H1 (cell line): ENCODE results near the gene MYOM1. TPM values are rescaled to one million over a fixed set of nuclear protein-coding genes. Genes with fewer than 3 reads are reported as not detected.

Source experiments
- CBX8 ChIP-seq: fragments of 300-800, 300-1000 bp; sonication (generic); IDR thresholded peaks from 2 replicates; pipeline ENCODE4 v1.7.1; 2016; ENCODE audit warnings: low read depth, low read length, borderline replicate concordance
- CHD2 ChIP-seq: IDR thresholded peaks from 2 replicates; pipeline ENCODE4 v1.6.1; 2012; ENCODE audit warnings: low read length, improper control_type of control experiment
- FOSL1 ChIP-seq: IDR thresholded peaks from 2 replicates; pipeline ENCODE4 v1.6.1; 2011; ENCODE audit warnings: mild to moderate bottlenecking, low read depth, low read length, moderate library complexity; ENCODE audit not compliant: insufficient read depth
- JUND ChIP-seq: IDR thresholded peaks from 2 replicates; pipeline ENCODE4 v1.6.1; 2011; ENCODE audit warnings: mild to moderate bottlenecking, improper control_type of control experiment, low read length
- NRF1 ChIP-seq: IDR thresholded peaks from 2 replicates; pipeline ENCODE4 v1.6.1; 2011; ENCODE audit warnings: mild to moderate bottlenecking, low read depth, low read length, improper control_type of control experiment
- SAP30 ChIP-seq: fragments of 300-600 bp; sonication (generic); IDR thresholded peaks from 2 replicates; pipeline ENCODE4 v1.7.1; 2012; ENCODE audit warnings: low read length, moderate library complexity, mild to moderate bottlenecking, inconsistent platforms; ENCODE audit not compliant: insufficient read depth, insufficient replicate concordance
- SIRT6 ChIP-seq: IDR thresholded peaks from one replicate; pipeline ENCODE4 v1.7.1; 2012; ENCODE audit warnings: low read length, inconsistent platforms
- SP4 ChIP-seq: IDR thresholded peaks from 2 replicates; pipeline ENCODE4 v1.6.1; 2012; ENCODE audit warnings: low read length, inconsistent platforms
- polyA plus RNA-seq, 7 experiments: library from polyadenylated mRNA; depleted of rRNA in 3 of 7; stranded (reverse) in 5 of 7; unstranded in 2 of 7; fragments of >200 nt in 5 of 7; fragments of 200-250 nt in 2 of 7; gene quantifications; 1 replicate in 5 of 7; 2 replicates in 1 of 7; 4 replicates in 1 of 7; pipeline versions ENCODE4 v1.2.1 to v1.2.3, GENCODE V29; 2011 to 2013; ENCODE audit warnings: missing spikeins in 2 of 7, mixed read lengths in 2 of 7
- total RNA-seq: library from RNA; stranded (reverse); fragmentation: NEBNext Ultra II Directional; extraction: Animal tissue kit (Norgen Biotek cat#: 25700); gene quantifications from 2 replicates; pipeline ENCODE4 v1.2.1, GENCODE V29; 2021
- TF ChIP-seq, protein P1 (sequence below): fragments of 300-600 bp; sonication (generic); IDR thresholded peaks from 2 replicates; pipeline ENCODE4 v1.7.1; 2012; ENCODE audit warnings: low read length, moderate library complexity, mild to moderate bottlenecking, inconsistent platforms; ENCODE audit not compliant: insufficient replicate concordance

The MYOM1 gene
- total and polyA plus RNA-seq, 2 of the 8 experiments (the other 6 are each of a cell fraction or from before 2014, with no cell fraction given): 0.06 to 0.32 TPM

DNA sequence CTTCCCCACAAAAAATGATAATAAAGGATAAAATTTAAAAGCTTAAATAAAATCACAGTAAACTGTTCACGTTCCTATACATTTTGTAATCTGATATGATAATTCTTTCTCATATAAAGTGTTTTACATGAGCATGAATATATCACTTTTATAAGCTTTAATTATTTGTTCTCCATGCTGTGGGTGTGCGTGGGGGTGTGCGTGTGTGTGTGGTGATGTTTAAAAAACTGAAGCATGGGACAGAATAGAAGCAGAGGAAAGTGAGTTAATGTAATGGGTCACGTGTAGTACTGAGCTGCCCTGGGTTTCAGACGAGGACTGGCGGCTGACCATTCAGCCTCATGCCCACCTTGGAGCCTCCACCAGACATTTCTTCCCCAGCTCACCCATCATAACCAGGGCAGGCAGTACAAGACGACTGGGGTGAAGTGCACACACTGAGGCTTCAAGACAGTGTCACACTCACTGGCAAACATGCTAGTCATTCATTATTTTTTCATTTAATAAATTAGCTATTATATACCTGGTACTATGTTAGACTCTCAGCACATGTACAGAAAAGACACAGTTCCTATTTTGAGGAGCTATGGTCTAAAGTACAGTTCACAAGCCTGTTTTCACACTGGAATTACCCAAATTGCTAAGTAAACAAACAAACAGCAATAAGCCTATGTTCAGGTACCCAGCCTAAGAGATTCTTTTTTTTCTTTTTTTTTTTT is 109.6 kb downstream of the MYOM1 start (continued):
- TF ChIP-seq, protein P1, sequence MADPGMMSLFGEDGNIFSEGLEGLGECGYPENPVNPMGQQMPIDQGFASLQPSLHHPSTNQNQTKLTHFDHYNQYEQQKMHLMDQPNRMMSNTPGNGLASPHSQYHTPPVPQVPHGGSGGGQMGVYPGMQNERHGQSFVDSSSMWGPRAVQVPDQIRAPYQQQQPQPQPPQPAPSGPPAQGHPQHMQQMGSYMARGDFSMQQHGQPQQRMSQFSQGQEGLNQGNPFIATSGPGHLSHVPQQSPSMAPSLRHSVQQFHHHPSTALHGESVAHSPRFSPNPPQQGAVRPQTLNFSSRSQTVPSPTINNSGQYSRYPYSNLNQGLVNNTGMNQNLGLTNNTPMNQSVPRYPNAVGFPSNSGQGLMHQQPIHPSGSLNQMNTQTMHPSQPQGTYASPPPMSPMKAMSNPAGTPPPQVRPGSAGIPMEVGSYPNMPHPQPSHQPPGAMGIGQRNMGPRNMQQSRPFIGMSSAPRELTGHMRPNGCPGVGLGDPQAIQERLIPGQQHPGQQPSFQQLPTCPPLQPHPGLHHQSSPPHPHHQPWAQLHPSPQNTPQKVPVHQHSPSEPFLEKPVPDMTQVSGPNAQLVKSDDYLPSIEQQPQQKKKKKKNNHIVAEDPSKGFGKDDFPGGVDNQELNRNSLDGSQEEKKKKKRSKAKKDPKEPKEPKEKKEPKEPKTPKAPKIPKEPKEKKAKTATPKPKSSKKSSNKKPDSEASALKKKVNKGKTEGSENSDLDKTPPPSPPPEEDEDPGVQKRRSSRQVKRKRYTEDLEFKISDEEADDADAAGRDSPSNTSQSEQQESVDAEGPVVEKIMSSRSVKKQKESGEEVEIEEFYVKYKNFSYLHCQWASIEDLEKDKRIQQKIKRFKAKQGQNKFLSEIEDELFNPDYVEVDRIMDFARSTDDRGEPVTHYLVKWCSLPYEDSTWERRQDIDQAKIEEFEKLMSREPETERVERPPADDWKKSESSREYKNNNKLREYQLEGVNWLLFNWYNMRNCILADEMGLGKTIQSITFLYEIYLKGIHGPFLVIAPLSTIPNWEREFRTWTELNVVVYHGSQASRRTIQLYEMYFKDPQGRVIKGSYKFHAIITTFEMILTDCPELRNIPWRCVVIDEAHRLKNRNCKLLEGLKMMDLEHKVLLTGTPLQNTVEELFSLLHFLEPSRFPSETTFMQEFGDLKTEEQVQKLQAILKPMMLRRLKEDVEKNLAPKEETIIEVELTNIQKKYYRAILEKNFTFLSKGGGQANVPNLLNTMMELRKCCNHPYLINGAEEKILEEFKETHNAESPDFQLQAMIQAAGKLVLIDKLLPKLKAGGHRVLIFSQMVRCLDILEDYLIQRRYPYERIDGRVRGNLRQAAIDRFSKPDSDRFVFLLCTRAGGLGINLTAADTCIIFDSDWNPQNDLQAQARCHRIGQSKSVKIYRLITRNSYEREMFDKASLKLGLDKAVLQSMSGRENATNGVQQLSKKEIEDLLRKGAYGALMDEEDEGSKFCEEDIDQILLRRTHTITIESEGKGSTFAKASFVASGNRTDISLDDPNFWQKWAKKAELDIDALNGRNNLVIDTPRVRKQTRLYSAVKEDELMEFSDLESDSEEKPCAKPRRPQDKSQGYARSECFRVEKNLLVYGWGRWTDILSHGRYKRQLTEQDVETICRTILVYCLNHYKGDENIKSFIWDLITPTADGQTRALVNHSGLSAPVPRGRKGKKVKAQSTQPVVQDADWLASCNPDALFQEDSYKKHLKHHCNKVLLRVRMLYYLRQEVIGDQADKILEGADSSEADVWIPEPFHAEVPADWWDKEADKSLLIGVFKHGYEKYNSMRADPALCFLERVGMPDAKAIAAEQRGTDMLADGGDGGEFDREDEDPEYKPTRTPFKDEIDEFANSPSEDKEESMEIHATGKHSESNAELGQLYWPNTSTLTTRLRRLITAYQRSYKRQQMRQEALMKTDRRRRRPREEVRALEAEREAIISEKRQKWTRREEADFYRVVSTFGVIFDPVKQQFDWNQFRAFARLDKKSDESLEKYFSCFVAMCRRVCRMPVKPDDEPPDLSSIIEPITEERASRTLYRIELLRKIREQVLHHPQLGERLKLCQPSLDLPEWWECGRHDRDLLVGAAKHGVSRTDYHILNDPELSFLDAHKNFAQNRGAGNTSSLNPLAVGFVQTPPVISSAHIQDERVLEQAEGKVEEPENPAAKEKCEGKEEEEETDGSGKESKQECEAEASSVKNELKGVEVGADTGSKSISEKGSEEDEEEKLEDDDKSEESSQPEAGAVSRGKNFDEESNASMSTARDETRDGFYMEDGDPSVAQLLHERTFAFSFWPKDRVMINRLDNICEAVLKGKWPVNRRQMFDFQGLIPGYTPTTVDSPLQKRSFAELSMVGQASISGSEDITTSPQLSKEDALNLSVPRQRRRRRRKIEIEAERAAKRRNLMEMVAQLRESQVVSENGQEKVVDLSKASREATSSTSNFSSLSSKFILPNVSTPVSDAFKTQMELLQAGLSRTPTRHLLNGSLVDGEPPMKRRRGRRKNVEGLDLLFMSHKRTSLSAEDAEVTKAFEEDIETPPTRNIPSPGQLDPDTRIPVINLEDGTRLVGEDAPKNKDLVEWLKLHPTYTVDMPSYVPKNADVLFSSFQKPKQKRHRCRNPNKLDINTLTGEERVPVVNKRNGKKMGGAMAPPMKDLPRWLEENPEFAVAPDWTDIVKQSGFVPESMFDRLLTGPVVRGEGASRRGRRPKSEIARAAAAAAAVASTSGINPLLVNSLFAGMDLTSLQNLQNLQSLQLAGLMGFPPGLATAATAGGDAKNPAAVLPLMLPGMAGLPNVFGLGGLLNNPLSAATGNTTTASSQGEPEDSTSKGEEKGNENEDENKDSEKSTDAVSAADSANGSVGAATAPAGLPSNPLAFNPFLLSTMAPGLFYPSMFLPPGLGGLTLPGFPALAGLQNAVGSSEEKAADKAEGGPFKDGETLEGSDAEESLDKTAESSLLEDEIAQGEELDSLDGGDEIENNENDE: no peak
- TF ChIP-seq FOSL1 (no peak), CHD2 (no peak), NRF1 (no peak), SP4 (no peak), SIRT6 (no peak), SAP30 (no peak), CBX8 (no peak), JUND (no peak)
- TF ChIP-seq, all 59 proteins: peak for 0
